ENCODE data around the gene ATP2B3. TPM values are rescaled to one million over a fixed set of nuclear protein-coding genes. Genes with fewer than 3 reads are reported as not detected.

The ATP2B3 gene
- total RNA-seq, 1 donor from 2014 or later: not detected

- Mint-ChIP-seq H3K27ac (no peak overlapping the region), H3K27me3 (peaks cover 2% of the 10 kb centered on the region), H3K9me3 (no peaks in the 10 kb centered on the region), H3K36me3 (ENCODE audit: low read depth) (no peaks in the 10 kb centered on the region), H3K4me1 (no peaks in the 10 kb centered on the region), H3K4me3 (no peak overlapping the region)
- intact Hi-C loops (cut with micrococcal nuclease): no loop called here
- no peak for DNase-seq
Measured at GRCh38 chrX:153544727-153545126, 27.3 kb downstream of the ATP2B3 start.

- no peak for DNase-seq
- no peak overlapping the region for H3K4me3 Mint-ChIP-seq
- H3K27me3 Mint-ChIP-seq: peaks cover 2% of the 10 kb centered on the region
- no peaks in the 10 kb centered on the region for H3K9me3 Mint-ChIP-seq
- H3K4me1 Mint-ChIP-seq: no peaks in the 10 kb centered on the region
- H3K36me3 Mint-ChIP-seq (ENCODE audit: low read depth): no peaks in the 10 kb centered on the region
- intact Hi-C loops (cut with micrococcal nuclease): no loop called here
- no peak overlapping the region for H3K27ac Mint-ChIP-seq
Measured at GRCh38 chrX:153546386-153546785, 28.9 kb downstream of the ATP2B3 start.

- Mint-ChIP-seq H3K27ac (no peak overlapping the region), H3K4me1 (no peaks in the 10 kb centered on the region), H3K4me3 (no peak overlapping the region), H3K9me3 (no peaks in the 10 kb centered on the region), H3K36me3 (ENCODE audit: low read depth) (no peaks in the 10 kb centered on the region), H3K27me3 (peaks cover 2% of the 10 kb centered on the region)
- no peak for DNase-seq
- intact Hi-C loops (cut with micrococcal nuclease): no loop called here
Measured at GRCh38 chrX:153547195-153547594, 29.8 kb downstream of the ATP2B3 start.

GRCh38 chrX:153549231-153549630 lies 31.8 kb downstream of the ATP2B3 start:
- Mint-ChIP-seq H3K9me3 (no peaks in the 10 kb centered on the region), H3K4me1 (no peaks in the 10 kb centered on the region), H3K36me3 (ENCODE audit: low read depth) (no peaks in the 10 kb centered on the region), H3K27ac (no peak overlapping the region), H3K27me3 (peaks cover 2% of the 10 kb centered on the region), H3K4me3 (no peak overlapping the region)
- no peak for DNase-seq
- intact Hi-C loops (cut with micrococcal nuclease): no loop called here

- Mint-ChIP-seq H3K4me3 (no peak overlapping the region), H3K27me3 (peaks cover 2% of the 10 kb centered on the region)
- intact Hi-C loops (cut with micrococcal nuclease): no loop called here
Measured at GRCh38 chrX:153549807-153550206, 32.4 kb downstream of the ATP2B3 start.

GRCh38 chrX:153551135-153551534 lies 33.7 kb downstream of the ATP2B3 start:
- DNase-seq: no peak
- H3K27ac Mint-ChIP-seq: no peak overlapping the region
- no peaks in the 10 kb centered on the region for H3K4me1 Mint-ChIP-seq
- no peaks in the 10 kb centered on the region for H3K36me3 Mint-ChIP-seq (ENCODE audit: low read depth)
- no peak overlapping the region for H3K4me3 Mint-ChIP-seq
- H3K9me3 Mint-ChIP-seq: no peaks in the 10 kb centered on the region
- intact Hi-C loops (cut with micrococcal nuclease): no loop called here
- H3K27me3 Mint-ChIP-seq: peaks cover 2% of the 10 kb centered on the region

More at GRCh38 chrX:153549807-153550206, 32.4 kb downstream of the ATP2B3 start:
- Mint-ChIP-seq H3K4me1 (no peaks in the 10 kb centered on the region), H3K36me3 (ENCODE audit: low read depth) (no peaks in the 10 kb centered on the region), H3K27ac (no peak overlapping the region), H3K9me3 (no peaks in the 10 kb centered on the region)
- DNase-seq: no peak

- Mint-ChIP-seq H3K36me3 (ENCODE audit: low read depth) (no peaks in the 10 kb centered on the region), H3K4me1 (no peaks in the 10 kb centered on the region), H3K9me3 (no peaks in the 10 kb centered on the region)
Measured at GRCh38 chrX:153554519-153555167, 37.2 kb downstream of the ATP2B3 start.

GRCh38 chrX:153556767-153557166 lies 39.3 kb downstream of the ATP2B3 start:
- Mint-ChIP-seq H3K36me3 (ENCODE audit: low read depth) (no peaks in the 10 kb centered on the region), H3K4me1 (no peaks in the 10 kb centered on the region), H3K27ac (no peak overlapping the region), H3K4me3 (no peak overlapping the region), H3K9me3 (no peaks in the 10 kb centered on the region), H3K27me3 (no peaks in the 10 kb centered on the region)
- no peak for DNase-seq
- intact Hi-C loops (cut with micrococcal nuclease): no loop called here

More at GRCh38 chrX:153554519-153555167, 37.2 kb downstream of the ATP2B3 start:
- Mint-ChIP-seq H3K4me3 (no peak overlapping the region), H3K27me3 (no peaks in the 10 kb centered on the region), H3K27ac (no peak overlapping the region)
- DNase-seq: peak; percentile 87
- intact Hi-C loops (cut with micrococcal nuclease): loop anchor here (1.0 kb wide), 2 partner anchors 95 to 114 kb away; no protein-coding TSS in a partner anchor

GRCh38 chrX:153557618-153558355 lies 40.3 kb downstream of the ATP2B3 start:
- Mint-ChIP-seq H3K4me1 (no peaks in the 10 kb centered on the region), H3K4me3 (no peak overlapping the region), H3K36me3 (ENCODE audit: low read depth) (no peaks in the 10 kb centered on the region), H3K27me3 (no peaks in the 10 kb centered on the region), H3K9me3 (no peaks in the 10 kb centered on the region), H3K27ac (no peak overlapping the region)
- intact Hi-C loops (cut with micrococcal nuclease): no loop called here
- DNase-seq: no peak

- no peak for DNase-seq
- Mint-ChIP-seq H3K9me3 (no peaks in the 10 kb centered on the region), H3K36me3 (ENCODE audit: low read depth) (no peaks in the 10 kb centered on the region), H3K27me3 (no peaks in the 10 kb centered on the region), H3K4me1 (no peaks in the 10 kb centered on the region), H3K27ac (no peak overlapping the region), H3K4me3 (no peak overlapping the region)
- intact Hi-C loops (cut with micrococcal nuclease): no loop called here
Measured at GRCh38 chrX:153560000-153560399, 42.6 kb downstream of the ATP2B3 start.

- no peaks in the 10 kb centered on the region for H3K27me3 Mint-ChIP-seq
- DNase-seq: no peak
- intact Hi-C loops (cut with micrococcal nuclease): no loop called here
- no peak overlapping the region for H3K27ac Mint-ChIP-seq
- no peaks in the 10 kb centered on the region for H3K4me1 Mint-ChIP-seq
- no peaks in the 10 kb centered on the region for H3K36me3 Mint-ChIP-seq (ENCODE audit: low read depth)
- H3K9me3 Mint-ChIP-seq: no peaks in the 10 kb centered on the region
- no peak overlapping the region for H3K4me3 Mint-ChIP-seq
Measured at GRCh38 chrX:153560466-153560865, 43.0 kb downstream of the ATP2B3 start.

GRCh38 chrX:153561337-153561736 lies 43.9 kb downstream of the ATP2B3 start:
- DNase-seq: no peak
- no peak overlapping the region for H3K27ac Mint-ChIP-seq
- no peak overlapping the region for H3K4me3 Mint-ChIP-seq
- intact Hi-C loops (cut with micrococcal nuclease): no loop called here
- H3K9me3 Mint-ChIP-seq: no peaks in the 10 kb centered on the region
- no peaks in the 10 kb centered on the region for H3K36me3 Mint-ChIP-seq (ENCODE audit: low read depth)
- no peaks in the 10 kb centered on the region for H3K4me1 Mint-ChIP-seq
- H3K27me3 Mint-ChIP-seq: no peaks in the 10 kb centered on the region

GRCh38 chrX:153562546-153562945 lies 45.1 kb downstream of the ATP2B3 start:
- no peaks in the 10 kb centered on the region for H3K4me1 Mint-ChIP-seq
- no peaks in the 10 kb centered on the region for H3K27me3 Mint-ChIP-seq
- no peak overlapping the region for H3K4me3 Mint-ChIP-seq
- no peak for DNase-seq
- intact Hi-C loops (cut with micrococcal nuclease): no loop called here
- H3K9me3 Mint-ChIP-seq: no peaks in the 10 kb centered on the region
- no peak overlapping the region for H3K27ac Mint-ChIP-seq
- H3K36me3 Mint-ChIP-seq (ENCODE audit: low read depth): no peaks in the 10 kb centered on the region

GRCh38 chrX:153564047-153564606 lies 46.7 kb downstream of the ATP2B3 start:
- Mint-ChIP-seq H3K36me3 (ENCODE audit: low read depth) (no peaks in the 10 kb centered on the region), H3K4me3 (no peak overlapping the region), H3K27ac (no peak overlapping the region), H3K9me3 (no peaks in the 10 kb centered on the region), H3K4me1 (no peaks in the 10 kb centered on the region), H3K27me3 (no peaks in the 10 kb centered on the region)
- DNase-seq: no peak
- intact Hi-C loops (cut with micrococcal nuclease): no loop called here
